HG02571 (cell line): Measurements from ENCODE around the gene ELF5.
A peak's percentile ranks its signal among the peaks of the same experiment; 100 is the strongest.

ENCODE experiments used
- ATAC-seq: cut with Tn5 transposase; IDR thresholded peaks from one replicate; pipeline ENCODE4 v1.9.1; 2021; ENCODE audit warnings: mild to moderate bottlenecking, moderate library complexity; ENCODE audit not compliant: unreplicated experiment

ELF5 gene

DNA sequence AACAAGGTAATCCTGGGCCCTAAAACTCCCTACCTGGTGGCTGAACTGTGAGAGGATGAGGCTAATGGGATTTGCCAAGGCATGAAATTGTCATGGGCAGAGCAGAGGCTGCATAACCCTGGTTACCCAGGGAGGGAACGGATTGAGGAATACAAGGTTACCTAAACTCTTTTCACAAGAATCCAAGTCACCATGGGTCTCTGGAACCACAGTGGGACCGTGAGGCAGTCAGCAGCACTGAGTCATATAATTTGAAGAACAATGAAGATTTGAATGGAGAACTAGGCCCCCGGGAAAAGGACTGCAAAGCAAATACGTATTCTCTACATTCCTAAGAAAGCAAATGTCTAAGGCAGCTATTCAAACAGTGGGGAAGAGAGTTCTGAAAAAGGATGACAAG lies 55.1 kb downstream of the ELF5 start:
- no peak for ATAC-seq

DNA sequence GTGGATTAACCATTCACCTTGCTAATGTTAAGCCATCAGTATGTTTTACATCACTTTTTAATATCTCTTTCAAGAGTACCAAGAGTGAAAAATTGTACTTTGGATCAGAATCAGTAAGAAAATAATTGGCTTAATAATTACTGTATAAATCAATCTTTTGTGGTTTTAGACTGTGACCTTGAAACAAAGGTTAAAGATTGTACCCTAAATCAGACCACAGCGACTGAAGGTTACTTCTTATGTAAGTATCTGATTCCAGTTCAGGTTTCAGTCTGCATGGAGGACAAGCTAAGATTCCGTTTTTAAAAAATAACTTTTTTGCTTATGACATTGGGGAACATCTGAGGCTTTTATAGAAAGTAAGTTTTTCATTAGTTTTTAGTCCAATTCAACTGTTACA lies 56.0 kb downstream of the ELF5 start:
- ATAC-seq: no peak

DNA sequence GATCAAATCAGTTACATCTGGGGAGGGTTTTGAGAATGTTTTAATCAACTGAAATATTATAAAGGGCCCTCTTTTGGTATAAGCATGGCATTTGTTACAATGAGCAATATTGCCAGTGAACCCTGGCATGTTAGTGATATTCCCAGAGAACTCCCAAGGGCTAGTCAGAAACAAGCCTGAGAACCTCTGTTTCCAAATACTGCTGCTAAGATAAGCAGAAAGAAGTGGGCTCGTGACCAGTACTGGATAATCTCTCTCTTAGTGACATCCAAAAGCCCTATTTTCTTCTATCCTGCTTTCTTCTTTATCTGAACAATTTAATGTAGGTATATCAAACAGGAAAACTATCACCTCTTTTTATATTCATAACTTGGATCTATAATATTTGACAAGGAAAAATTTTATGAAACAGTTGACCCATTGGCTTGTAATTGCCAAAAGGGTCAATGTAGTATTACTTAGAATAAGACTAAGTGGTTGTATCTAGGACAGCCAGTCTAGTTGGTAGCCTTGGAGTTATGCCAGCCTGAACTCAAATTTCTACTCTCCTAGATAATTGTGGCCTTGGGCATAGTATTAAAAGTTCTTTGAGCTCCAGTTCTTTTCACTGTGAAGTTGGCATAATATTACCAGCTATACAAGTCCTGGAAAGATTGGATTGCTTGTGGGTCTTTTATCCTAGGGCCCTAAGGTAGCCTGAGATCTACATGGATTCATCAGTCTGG lies 59.1 kb downstream of the ELF5 start:
- ATAC-seq: no peak

DNA sequence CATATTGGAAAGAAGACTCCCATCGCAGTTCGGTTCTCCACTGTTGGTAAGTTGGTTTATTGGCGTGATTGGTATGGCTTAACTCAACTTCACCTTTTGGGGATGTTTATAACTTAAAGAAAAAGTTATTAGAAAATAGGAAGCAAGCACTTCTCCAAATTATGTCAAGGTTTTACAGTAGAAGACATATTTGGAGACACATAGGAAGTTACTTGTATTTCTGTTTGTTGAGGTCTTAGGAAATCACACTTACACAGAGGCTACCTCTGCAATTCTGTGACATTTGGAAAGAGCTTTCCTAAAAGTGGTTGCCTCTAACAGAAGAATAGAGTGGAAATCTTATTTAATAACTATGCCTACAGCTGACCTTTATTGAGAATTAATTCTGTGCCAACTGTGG lies 62.5 kb downstream of the ELF5 start:
- ATAC-seq: no peak

GRCh38 chr11:34449013-34449412 lies 64.6 kb downstream of the ELF5 start:
- ATAC-seq: no peak

- no peak for ATAC-seq
Measured at GRCh38 chr11:34448223-34448994, 65.2 kb downstream of the ELF5 start.

DNA sequence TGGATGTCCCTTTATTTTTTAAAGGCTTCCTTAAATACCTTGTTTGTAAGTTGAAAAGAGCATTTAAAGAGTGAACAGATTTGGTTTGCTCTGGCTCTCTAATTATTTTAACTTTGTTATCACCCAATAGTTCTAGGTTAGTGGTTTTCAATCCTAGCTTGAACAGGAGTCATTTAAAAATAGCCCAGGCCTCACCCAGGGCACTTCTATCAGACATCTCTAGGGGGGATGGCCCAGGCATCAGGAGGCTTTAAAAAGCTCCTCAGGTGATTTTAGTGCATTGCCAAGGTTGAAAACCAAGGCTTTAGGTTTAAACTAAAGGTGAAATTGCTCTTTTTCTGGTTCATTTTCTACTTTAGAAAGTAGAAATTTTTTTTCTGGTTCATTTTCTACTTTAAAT lies 66.5 kb downstream of the ELF5 start:
- no peak for ATAC-seq

GRCh38 chr11:34446386-34446785 lies 67.2 kb downstream of the ELF5 start:
- no peak for ATAC-seq

GRCh38 chr11:34445956-34446355 lies 67.6 kb downstream of the ELF5 start:
- ATAC-seq: no peak

- no peak for ATAC-seq
Measured at GRCh38 chr11:34444428-34444827, 69.2 kb downstream of the ELF5 start.

DNA sequence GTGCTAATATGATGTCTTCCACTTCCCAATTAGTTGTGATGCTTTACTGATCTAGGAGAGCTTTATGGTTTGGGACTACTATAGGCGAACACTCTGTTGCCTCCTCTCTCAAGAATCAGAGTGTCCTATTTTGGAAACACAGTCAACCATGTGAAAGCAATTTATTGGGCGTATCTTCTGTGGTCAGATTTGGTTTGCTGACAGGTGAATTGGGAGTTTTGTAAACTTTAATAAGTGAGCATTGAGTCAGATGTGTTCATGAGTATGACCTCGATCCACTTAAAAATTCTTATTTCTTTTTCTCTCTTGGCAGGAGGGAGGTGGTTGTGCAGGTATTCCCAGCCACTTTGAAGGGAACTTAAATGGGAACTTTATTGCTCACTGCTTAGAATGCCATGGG lies 70.5 kb downstream of the ELF5 start:
- ATAC-seq: no peak

DNA sequence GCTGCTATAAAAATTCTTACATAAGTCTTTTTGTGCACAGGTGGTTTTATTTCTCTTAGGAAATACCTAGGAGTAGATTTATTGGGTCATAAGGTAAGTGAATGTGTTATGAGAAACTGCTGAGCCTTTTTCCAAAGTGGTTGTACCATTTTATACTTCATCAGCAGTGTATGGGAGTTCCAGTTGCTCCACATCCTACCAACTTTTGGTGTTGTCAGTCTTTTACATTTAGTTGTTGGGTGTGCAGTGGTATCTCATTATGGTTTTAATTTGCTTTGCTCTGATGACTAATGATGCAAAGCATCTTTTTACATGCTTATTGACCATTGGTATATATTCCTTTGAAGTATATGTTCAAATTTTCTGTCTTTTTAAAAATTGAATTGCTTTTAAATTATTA lies 71.8 kb downstream of the ELF5 start:
- no peak for ATAC-seq

GRCh38 chr11:34439610-34440198 lies 73.9 kb downstream of the ELF5 start:
- no peak for ATAC-seq

DNA sequence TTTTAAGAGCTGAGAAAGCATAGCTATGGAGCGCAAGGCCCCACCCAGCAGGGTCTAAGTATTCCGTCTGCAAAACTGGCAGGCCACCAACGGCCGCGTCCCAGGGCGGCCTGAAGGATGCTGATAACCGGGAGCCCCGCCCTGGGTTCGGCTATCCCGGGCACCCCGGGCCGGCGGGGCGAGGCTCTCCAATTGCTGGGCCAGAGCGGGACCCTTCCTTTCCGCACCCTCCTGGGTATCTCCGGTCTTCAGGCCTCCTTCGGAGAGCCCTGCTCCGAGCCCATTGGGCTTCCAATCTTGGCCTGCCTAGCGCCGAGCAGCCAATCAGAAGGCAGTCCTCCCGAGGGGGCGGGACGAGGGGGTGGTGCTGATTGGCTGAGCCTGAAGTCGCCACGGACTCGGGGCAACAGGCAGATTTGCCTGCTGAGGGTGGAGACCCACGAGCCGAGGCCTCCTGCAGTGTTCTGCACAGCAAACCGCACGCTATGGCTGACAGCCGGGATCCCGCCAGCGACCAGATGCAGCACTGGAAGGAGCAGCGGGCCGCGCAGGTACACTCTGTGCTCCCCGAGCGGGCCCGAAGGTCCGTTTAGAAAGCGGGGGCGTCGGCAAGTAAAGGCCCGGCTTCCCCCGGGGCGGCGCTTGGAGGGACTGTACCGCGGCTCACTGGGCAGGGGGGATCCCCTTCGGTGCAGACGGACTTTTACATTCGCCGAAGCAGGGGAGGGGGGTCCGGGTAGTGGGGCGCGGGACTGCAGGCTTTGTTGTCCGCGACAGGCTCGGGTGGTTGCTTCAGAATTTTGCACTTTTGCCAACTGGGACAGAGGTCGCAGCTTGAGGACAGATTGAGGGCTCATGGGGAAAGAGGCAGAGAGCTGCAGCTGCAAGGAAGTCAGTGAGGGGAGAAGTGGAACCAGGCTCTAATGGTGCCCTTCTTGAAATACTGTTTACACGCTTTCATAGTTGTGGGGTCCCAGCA lies 74.8 kb downstream of the ELF5 start, which contains the start of gene CAT:
CAT (plus strand) TSS at position 406 of the 979 bp plus-strand sequence; CDS start at position 486, 80 bp downstream.
- peak; percentile 96 for ATAC-seq

GRCh38 chr11:34437224-34438125 lies 76.1 kb downstream of the ELF5 start:
- no peak for ATAC-seq

GRCh38 chr11:34433899-34434298 lies 79.7 kb downstream of the ELF5 start:
- no peak for ATAC-seq

- ATAC-seq: no peak
Measured at GRCh38 chr11:34432822-34433221, 80.8 kb downstream of the ELF5 start.

DNA sequence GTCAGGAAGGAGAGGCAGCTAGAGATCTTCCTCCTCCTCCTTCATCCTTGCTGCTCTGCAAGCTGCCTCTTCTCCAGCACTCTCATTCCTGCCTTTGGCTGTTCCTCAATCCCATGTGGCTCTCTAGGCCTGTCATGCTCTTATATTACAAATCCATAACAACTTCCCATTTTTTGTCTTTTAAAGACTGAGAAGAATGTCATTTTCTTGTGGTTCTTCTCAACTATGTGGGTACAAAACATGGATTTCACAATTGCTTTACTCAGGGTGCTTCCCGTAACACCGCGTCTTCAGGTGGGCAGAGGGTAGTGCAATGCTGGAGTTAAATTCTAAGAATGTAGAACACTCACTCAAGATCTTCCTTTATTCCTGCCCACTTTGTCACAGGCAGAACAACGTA lies 81.6 kb downstream of the ELF5 start:
- no peak for ATAC-seq
